Mononuclear cell (primary cell): ENCODE measurements around the gene RNU11. TPM values are rescaled to one million over a fixed set of nuclear protein-coding genes. Genes with fewer than 3 reads are reported as not detected.
"Not testable (repeated sequence)": the region's sequence is repeated elsewhere in the genome, so short reads cannot be mapped to it uniquely, and the experiment has no call there.

Experiments used
- H3K27me3 ChIP-seq: 2 replicates; pipeline ENCODE4 v1.6.0; 2011; ENCODE audit warnings: low read length, control low read depth; ENCODE audit not compliant: insufficient read depth
- H3K4me1 ChIP-seq: 2 replicates; pipeline ENCODE4 v1.5.1; 2011; ENCODE audit warnings: mild to moderate bottlenecking, low read length, control low read depth; ENCODE audit not compliant: insufficient read depth
- H3K4me3 ChIP-seq: 2 replicates; pipeline ENCODE4 v1.5.1; 2011; ENCODE audit warnings: mild to moderate bottlenecking, low read length, moderate library complexity
- H3K9me3 ChIP-seq: 2 replicates; pipeline ENCODE4 v1.5.1; 2011; ENCODE audit warnings: low read depth, mild to moderate bottlenecking, control low read depth, low read length
- total RNA-seq: library from RNA; depleted of rRNA; stranded (reverse); fragments of >200 nt; gene quantifications from one replicate; pipeline ENCODE4 v1.2.3, GENCODE V29; 2012

RNU11 gene
- total RNA-seq, 1 donor = not detected

GRCh38 chr1:28646040-28646439, 2.4 kb upstream of the RNU11 start:
- peaks cover 46% of the 10 kb centered on the region for H3K4me1 ChIP-seq
- H3K4me3 ChIP-seq = no peak overlapping the region
- no peaks in the 10 kb centered on the region for H3K27me3 ChIP-seq
- H3K9me3 ChIP-seq = no peaks in the 10 kb centered on the region

- H3K27me3 ChIP-seq = no peaks in the 10 kb centered on the region
- H3K4me1 ChIP-seq = peaks cover 40% of the 10 kb centered on the region
- peak overlapping the region; percentile 16 for H3K4me3 ChIP-seq
- no peaks in the 10 kb centered on the region for H3K9me3 ChIP-seq
Observed at GRCh38 chr1:28648008-28648473, 359 bp upstream of the RNU11 start.

GRCh38 chr1:28653063-28653462, 4.7 kb downstream of the RNU11 start:
- H3K27me3 ChIP-seq, H3K9me3 ChIP-seq, H3K4me3 ChIP-seq: not testable (repeated sequence)
- H3K4me1 ChIP-seq = peaks cover 18% of the 10 kb centered on the region

GRCh38 chr1:28653870-28654269, 5.5 kb downstream of the RNU11 start:
- H3K4me3 ChIP-seq, H3K9me3 ChIP-seq, H3K27me3 ChIP-seq: not testable (repeated sequence)
- H3K4me1 ChIP-seq = peaks cover 16% of the 10 kb centered on the region

- not testable (repeated sequence) for H3K4me3 ChIP-seq, H3K27me3 ChIP-seq, H3K9me3 ChIP-seq, H3K4me1 ChIP-seq
Observed at GRCh38 chr1:28655448-28656311, 7.3 kb downstream of the RNU11 start.

- Histone ChIP-seq H3K27me3 (no peaks in the 10 kb centered on the region), H3K4me3 (no peak overlapping the region), H3K9me3 (no peaks in the 10 kb centered on the region), H3K4me1 (peaks cover 7% of the 10 kb centered on the region)
Observed at GRCh38 chr1:28656335-28656734, 7.9 kb downstream of the RNU11 start.

- Histone ChIP-seq H3K4me1 (peaks cover 12% of the 10 kb centered on the region), H3K9me3 (no peaks in the 10 kb centered on the region), H3K27me3 (no peaks in the 10 kb centered on the region)
Observed at GRCh38 chr1:28663871-28664470, 15.6 kb downstream of the RNU11 start.

GRCh38 chr1:28666806-28667205, 18.4 kb downstream of the RNU11 start:
- Histone ChIP-seq H3K4me3 (no peak overlapping the region), H3K27me3 (no peaks in the 10 kb centered on the region), H3K9me3 (no peaks in the 10 kb centered on the region), H3K4me1 (peaks cover 23% of the 10 kb centered on the region)

More at GRCh38 chr1:28663871-28664470, 15.6 kb downstream of the RNU11 start:
- H3K4me3 ChIP-seq = no peak overlapping the region

GRCh38 chr1:28668191-28668955, 20.0 kb downstream of the RNU11 start, which contains the start of gene GMEB1:
TSS of gene GMEB1 (plus strand) at chr1:28668784. CDS start at chr1:28683613, 14,829 bp downstream.
- Histone ChIP-seq H3K4me1 (peaks cover 23% of the 10 kb centered on the region), H3K9me3 (no peaks in the 10 kb centered on the region), H3K27me3 (no peaks in the 10 kb centered on the region)

GRCh38 chr1:28668956-28669723, 20.7 kb downstream of the RNU11 start:
- H3K27me3 ChIP-seq = no peaks in the 10 kb centered on the region
- H3K4me3 ChIP-seq = peak overlapping the region; percentile 99
- no peaks in the 10 kb centered on the region for H3K9me3 ChIP-seq
- peaks cover 23% of the 10 kb centered on the region for H3K4me1 ChIP-seq

More at GRCh38 chr1:28668191-28668955, 20.0 kb downstream of the RNU11 start, which contains the start of gene GMEB1:
- peak within 1 kb of the TSS; percentile 99 for H3K4me3 ChIP-seq

GRCh38 chr1:28671254-28671780, 22.9 kb downstream of the RNU11 start:
- H3K27me3 ChIP-seq = no peaks in the 10 kb centered on the region
- no peak overlapping the region for H3K4me3 ChIP-seq
- peaks cover 23% of the 10 kb centered on the region for H3K4me1 ChIP-seq
- H3K9me3 ChIP-seq = no peaks in the 10 kb centered on the region

GRCh38 chr1:28672971-28673370, 24.6 kb downstream of the RNU11 start:
- not testable (repeated sequence) for H3K4me3 ChIP-seq, H3K27me3 ChIP-seq, H3K9me3 ChIP-seq
- peaks cover 16% of the 10 kb centered on the region for H3K4me1 ChIP-seq

GRCh38 chr1:28675924-28676257, 27.5 kb downstream of the RNU11 start:
- no peak overlapping the region for H3K4me3 ChIP-seq
- H3K27me3 ChIP-seq = no peaks in the 10 kb centered on the region
- no peaks in the 10 kb centered on the region for H3K4me1 ChIP-seq
- H3K9me3 ChIP-seq = no peaks in the 10 kb centered on the region

- H3K27me3 ChIP-seq = no peaks in the 10 kb centered on the region
- no peaks in the 10 kb centered on the region for H3K4me1 ChIP-seq
Observed at GRCh38 chr1:28680151-28680550, 31.8 kb downstream of the RNU11 start.

More at GRCh38 chr1:28680151-28680550, 31.8 kb downstream of the RNU11 start:
- Histone ChIP-seq H3K4me3 (no peak overlapping the region), H3K9me3 (no peaks in the 10 kb centered on the region)
